Right lobe of liver (tissue), 4 donors: ENCODE results near the gene ZBED3.

Experiments
- POLR2A ChIP-seq: fragments of 450-650 bp; IDR thresholded peaks from one replicate; pipeline ENCODE4 v1.6.1; 2017; ENCODE audit warnings: antibody characterized with exemption, mild to moderate bottlenecking
- TF ChIP-seq, protein P1 (sequence below), 4 donors: fragments of 200-600 bp in 3 of 4; fragments of 450-650 bp in 1 of 4; IDR thresholded peaks; one replicate each; pipeline versions ENCODE4 v1.5.1 to v1.8.0; 2016 to 2022; ENCODE audit warnings: antibody characterized with exemption in 4 of 4, mild to moderate bottlenecking in 2 of 4
- donor health status: DM: no; HTN: no; CAD: no.
- donor health status: DM: no; HTN: no; CAD: no.
- donor health status: DM: no; HTN: yes; CAD: no.

- TF ChIP-seq, protein P1, sequence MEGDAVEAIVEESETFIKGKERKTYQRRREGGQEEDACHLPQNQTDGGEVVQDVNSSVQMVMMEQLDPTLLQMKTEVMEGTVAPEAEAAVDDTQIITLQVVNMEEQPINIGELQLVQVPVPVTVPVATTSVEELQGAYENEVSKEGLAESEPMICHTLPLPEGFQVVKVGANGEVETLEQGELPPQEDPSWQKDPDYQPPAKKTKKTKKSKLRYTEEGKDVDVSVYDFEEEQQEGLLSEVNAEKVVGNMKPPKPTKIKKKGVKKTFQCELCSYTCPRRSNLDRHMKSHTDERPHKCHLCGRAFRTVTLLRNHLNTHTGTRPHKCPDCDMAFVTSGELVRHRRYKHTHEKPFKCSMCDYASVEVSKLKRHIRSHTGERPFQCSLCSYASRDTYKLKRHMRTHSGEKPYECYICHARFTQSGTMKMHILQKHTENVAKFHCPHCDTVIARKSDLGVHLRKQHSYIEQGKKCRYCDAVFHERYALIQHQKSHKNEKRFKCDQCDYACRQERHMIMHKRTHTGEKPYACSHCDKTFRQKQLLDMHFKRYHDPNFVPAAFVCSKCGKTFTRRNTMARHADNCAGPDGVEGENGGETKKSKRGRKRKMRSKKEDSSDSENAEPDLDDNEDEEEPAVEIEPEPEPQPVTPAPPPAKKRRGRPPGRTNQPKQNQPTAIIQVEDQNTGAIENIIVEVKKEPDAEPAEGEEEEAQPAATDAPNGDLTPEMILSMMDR (IDR thresholded peaks at IDR 0.05) = peak in 3 of 4 donors; percentile 12 to 26 (median 21)
- no peak for TF ChIP-seq POLR2A
Measured at GRCh38 chr5:77129391-77129990, 42.4 kb upstream of the ZBED3 start.
